Measurements from ENCODE around the gene CMSS1. TPM values are rescaled to one million over a fixed set of nuclear protein-coding genes. Genes with fewer than 3 reads are reported as not detected.

The CMSS1 gene
- polyA plus RNA-seq, 1 of the 3 experiments (the other 2 are of a cell fraction): 9.1 TPM

GRCh38 chr3:99809565-99809964 lies 8.1 kb upstream of the CMSS1 start (continued):
- TF ChIP-seq REST (IDR thresholded peaks at IDR 0.05; ENCODE audit: low read depth, low read length): no peak
- no peak for TF ChIP-seq CHD2 (IDR thresholded peaks at IDR 0.05; ENCODE audit: low read length, partially characterized antibody)
- TF ChIP-seq EZH2phosphoT487 (IDR thresholded peaks at IDR 0.05; ENCODE audit: borderline replicate concordance, low read depth): no peak
- TF ChIP-seq GATA2 (CRISPR knock-in tag; IDR thresholded peaks at IDR 0.05): no peak

- H3K27me3 ChIP-seq (ENCODE audit: insufficient read depth): no peaks in the 10 kb centered on the region
- H3K9me3 ChIP-seq: no peaks in the 10 kb centered on the region; the same call in 1 of the 2 replicates
- ChIA-PET CTCF (interaction anchor here (1.2 to 3.1 kb wide), 2 partner anchors 21 to 33 kb away, joined by 3 to 20 read pairs; no protein-coding TSS in a partner anchor), POLR2A (no interaction called here)
- no peak overlapping the region for H2AFZ ChIP-seq (ENCODE audit: low read depth)
- H4K20me1 ChIP-seq (ENCODE audit: insufficient read depth): no peaks in the 10 kb centered on the region
- H3K27ac ChIP-seq (ENCODE audit: low read depth in 2 of 2, low read length in 1 of 2): no peak overlapping the region
- no peak overlapping the region for H3K4me3 ChIP-seq (ENCODE audit: low read depth in 2 of 2, low read length in 1 of 2)
- H3K4me2 ChIP-seq: no peak overlapping the region
- WGBS (ENCODE audit: low lambda C conversion rate): 67% methylated on average over 1 of the region's 1 CpG
- H3K4me1 ChIP-seq (ENCODE audit: control insufficient read depth in 1 of 2, insufficient read depth in 2 of 2, low read depth in 1 of 2, low read length in 1 of 2): no peaks in the 10 kb centered on the region
- TF ChIP-seq EP300 (IDR thresholded peaks at IDR 0.05; ENCODE audit: borderline replicate concordance in 1 of 2, low read depth in 1 of 2, low read length in 1 of 2) (no peak), USF1 (IDR thresholded peaks at IDR 0.05; ENCODE audit: borderline replicate concordance, low read depth) (no peak), REST (IDR thresholded peaks at IDR 0.05; ENCODE audit: low read depth, low read length) (no peak), ZBTB33 (IDR thresholded peaks at IDR 0.05; ENCODE audit: borderline replicate concordance, low read depth) (no peak), RXRA (IDR thresholded peaks at IDR 0.05; ENCODE audit: borderline replicate concordance, low read depth) (no peak), TCF12 (IDR thresholded peaks at IDR 0.05) (no peak), MAX (IDR thresholded peaks at IDR 0.05; ENCODE audit: low read depth) (no peak), MXI1 (IDR thresholded peaks at IDR 0.05; ENCODE audit: low read depth, low read length) (no peak), GATA2 (CRISPR knock-in tag; IDR thresholded peaks at IDR 0.05) (no peak), TAF1 (IDR thresholded peaks at IDR 0.05; ENCODE audit: borderline replicate concordance, low read depth, low read length) (no peak), POLR2AphosphoS5 (IDR thresholded peaks at IDR 0.05; ENCODE audit: low read depth, low read length) (no peak), ELF1 (IDR thresholded peaks at IDR 0.05) (no peak), SMC3 (IDR thresholded peaks at IDR 0.05; ENCODE audit: low read depth, low read length) (no peak), IRF3 (IDR thresholded peaks at IDR 0.05; ENCODE audit: low read depth, low read length) (no peak), RCOR1 (IDR thresholded peaks at IDR 0.05; ENCODE audit: low read length) (no peak)
- no peak overlapping the region for H3K9ac ChIP-seq
- no peaks in the 10 kb centered on the region for H3F3A ChIP-seq (replicated peaks; ENCODE audit: insufficient read depth)
- no peaks in the 10 kb centered on the region for H3K9me2 ChIP-seq
- no peaks in the 10 kb centered on the region for H3K36me3 ChIP-seq (replicated peaks in 1 of 2; ENCODE audit: control insufficient read depth in 1 of 2, insufficient read depth in 2 of 2, low read length in 1 of 2)
- no peaks in the 10 kb centered on the region for H3K79me2 ChIP-seq (ENCODE audit: insufficient read depth)
- no peak for DNase-seq
Measured at GRCh38 chr3:99810403-99810802, 7.3 kb upstream of the CMSS1 start.

Measured in SK-N-SH (cell line).